GM19240 (cell line): Measurements from ENCODE around the gene MUC15.
"Not testable (repeated sequence)": the region's sequence is repeated elsewhere in the genome, so short reads cannot be mapped to it uniquely, and the experiment has no call there.

ENCODE experiments used
- DNase-seq: peaks from one replicate; pipeline ENCODE4 v3.0.0; 2011; ENCODE audit warnings: low spot score; ENCODE audit not compliant: insufficient read length

MUC15 gene, protein sequence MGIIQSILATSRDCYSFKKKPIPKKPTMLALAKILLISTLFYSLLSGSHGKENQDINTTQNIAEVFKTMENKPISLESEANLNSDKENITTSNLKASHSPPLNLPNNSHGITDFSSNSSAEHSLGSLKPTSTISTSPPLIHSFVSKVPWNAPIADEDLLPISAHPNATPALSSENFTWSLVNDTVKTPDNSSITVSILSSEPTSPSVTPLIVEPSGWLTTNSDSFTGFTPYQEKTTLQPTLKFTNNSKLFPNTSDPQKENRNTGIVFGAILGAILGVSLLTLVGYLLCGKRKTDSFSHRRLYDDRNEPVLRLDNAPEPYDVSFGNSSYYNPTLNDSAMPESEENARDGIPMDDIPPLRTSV

GRCh38 chr11:26571861-26572654 is at the start of gene MUC15:
TSS of gene MUC15 (minus strand) at chr11:26572263. CDS start at chr11:26567094, 5,169 bp downstream.
- DNase-seq, result no peak

- DNase-seq, result no peak
These were observed 49.1 kb upstream of the MUC15 start for GRCh38 chr11:26621132-26621531.

DNA sequence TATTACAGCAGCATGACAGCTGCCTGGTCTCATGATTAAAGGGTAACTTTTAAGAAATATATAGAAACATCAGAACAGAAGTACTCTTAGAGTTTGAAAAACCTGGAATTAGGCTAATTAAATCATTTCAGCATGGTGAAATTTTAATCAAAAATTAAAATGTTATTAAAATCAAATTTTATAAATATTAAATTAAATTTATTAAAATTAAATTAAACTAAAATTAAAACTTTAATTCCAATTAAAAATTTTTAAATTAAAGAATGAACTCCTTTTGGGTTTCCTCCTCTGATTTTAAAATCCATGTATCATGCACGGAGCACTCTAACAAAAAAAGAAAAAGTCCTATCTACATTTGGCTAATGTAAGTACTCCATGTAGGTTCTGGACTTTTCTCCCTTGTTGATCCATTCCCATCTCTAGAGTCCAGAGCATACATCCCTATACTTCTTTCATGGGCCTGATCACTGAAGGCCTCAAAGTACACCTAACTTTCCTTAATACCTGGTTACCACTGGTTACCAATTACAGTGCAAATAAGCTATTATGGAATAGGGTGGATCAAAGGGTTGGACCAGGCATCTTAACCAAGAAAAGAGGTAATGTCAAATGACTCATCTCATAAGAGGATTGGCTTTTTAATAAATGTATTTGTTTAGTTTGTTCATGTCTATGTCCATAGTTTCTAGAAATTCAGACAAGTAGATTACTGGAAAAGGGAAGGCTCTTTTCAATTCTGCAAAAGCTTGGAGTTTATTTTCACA is 48.4 kb upstream of the MUC15 start:
- no peak for DNase-seq

DNA sequence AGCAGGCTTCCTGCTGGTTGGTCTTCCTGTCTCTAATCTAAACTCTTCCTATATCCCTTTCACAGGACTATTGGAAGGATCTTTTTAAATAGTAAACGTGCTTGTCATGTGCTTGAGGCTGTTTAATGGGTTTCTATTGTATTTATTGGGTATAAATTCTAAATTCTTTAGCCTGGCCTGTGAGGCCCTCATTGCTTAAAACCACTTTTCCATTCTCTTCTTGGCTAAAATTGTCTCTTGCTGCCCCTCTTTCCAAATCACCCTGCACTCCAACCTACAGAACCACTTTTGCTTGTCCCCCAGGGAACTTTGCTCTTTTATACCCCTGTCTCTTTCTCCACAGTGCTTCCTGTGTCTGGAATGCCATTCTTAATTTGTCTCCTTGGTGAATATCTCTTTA is 46.4 kb upstream of the MUC15 start:
- DNase-seq, result no peak

- DNase-seq, result no peak
These were observed 41.7 kb upstream of the MUC15 start for GRCh38 chr11:26613759-26614158.

GRCh38 chr11:26608507-26609146 is 36.6 kb upstream of the MUC15 start:
- no peak for DNase-seq

- DNase-seq, result no peak
These were observed 35.9 kb upstream of the MUC15 start for GRCh38 chr11:26607725-26608506.

GRCh38 chr11:26599876-26600434 is 27.9 kb upstream of the MUC15 start:
- DNase-seq, result no peak

DNA sequence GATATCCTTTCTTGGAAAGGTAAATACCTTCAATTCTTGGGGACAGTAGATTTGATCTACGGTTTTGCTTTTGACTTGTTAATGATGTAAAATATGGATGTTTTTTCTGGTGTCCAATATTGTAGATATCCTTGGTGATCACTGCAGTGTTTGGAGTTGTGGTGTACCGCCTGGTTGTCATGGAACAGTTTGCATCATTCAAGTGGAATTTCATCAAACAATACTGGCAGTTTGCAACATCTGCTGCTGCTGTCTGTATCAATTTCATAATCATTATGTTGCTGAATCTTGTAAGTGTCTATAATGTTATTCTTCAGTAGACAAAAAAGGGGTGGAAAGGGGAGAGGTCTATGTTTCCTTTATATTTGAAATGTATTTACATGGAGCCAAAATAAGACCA is 27.4 kb upstream of the MUC15 start:
- DNase-seq, result no peak

DNA sequence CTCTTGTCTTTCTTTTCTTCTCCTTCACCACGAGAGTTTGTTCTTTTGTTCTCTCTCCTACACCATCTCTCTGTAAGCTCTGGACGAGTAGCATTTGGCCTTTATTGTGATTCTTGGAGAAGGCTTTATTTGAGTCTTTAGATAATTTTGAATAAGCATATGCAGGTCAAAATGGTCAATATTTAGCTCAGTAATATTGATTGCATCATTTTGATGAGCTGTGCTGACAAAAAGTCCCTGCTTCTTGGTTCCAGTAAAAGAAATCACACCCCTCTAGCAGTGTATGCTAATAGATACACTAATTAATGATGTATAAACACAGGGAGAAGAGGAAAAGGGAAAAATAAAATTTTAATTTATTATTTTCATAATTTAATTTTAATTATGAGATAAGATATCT is 25.8 kb upstream of the MUC15 start:
- no peak for DNase-seq

DNA sequence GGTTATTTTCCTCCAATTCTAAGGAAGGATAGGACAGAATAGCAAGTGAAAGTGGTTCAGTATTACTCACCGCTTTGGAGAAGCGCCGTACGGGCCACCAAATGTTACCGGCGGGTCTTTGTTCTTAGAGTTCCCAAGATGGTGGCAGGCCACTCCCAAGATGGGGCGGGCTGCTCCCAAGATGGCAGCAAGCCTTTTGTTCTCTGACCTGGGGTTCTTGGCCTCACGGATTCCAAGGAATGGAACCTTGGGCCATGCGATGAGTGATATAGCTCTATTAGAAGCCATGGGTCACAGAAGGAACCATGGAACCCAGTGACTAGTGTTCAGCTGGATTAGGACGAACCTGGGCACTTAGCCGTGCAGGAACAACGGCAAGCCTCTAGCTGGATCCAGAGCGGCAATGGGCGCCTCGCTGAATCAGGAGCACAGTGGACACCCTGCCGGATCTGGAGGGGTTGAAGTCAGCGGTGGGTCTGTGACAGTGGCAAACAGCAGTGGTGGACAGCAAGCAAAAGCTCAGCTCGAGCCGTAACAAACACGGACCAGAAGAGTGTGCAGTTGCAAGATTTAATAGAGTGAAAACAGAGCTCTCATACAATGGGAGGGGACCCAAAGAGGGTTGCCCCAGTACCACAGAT is 25.1 kb upstream of the MUC15 start:
- DNase-seq, result not testable (repeated sequence)

DNA sequence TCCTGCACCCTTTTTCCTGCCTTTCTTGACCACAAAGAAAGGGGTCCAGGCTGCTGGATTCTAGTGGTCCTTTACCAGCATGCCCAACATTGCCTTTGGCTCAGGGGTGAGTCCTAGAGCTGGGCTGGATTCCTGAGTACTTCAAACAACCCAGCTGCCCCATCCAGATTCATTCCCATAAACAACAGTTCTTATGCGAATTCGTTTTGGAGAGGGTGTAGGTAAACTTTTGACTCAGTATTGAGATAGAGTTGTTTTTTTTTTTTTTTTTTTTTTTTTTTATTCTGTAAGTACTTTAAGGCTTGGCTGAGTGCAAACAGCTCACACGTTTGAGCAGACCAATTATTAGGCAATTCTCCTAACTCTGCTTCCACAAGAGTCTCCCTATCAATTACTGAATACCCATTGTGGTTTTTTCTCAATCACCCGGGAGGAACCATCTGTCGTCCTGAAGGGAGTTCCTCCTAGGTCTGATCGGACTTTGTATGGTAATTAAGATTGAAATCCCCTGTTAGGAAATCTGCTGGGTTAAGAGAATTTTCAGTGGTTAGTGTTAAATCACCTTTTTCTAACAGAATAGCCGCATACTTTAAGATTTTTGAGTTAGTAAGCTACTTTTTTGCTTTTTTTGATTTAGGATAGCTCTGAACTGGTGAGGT is 23.3 kb upstream of the MUC15 start:
- DNase-seq, result not testable (repeated sequence)

- DNase-seq, result no peak
These were observed 21.6 kb upstream of the MUC15 start for GRCh38 chr11:26593691-26594090.

- no peak for DNase-seq
These were observed 15.0 kb upstream of the MUC15 start for GRCh38 chr11:26587073-26587472.

DNA sequence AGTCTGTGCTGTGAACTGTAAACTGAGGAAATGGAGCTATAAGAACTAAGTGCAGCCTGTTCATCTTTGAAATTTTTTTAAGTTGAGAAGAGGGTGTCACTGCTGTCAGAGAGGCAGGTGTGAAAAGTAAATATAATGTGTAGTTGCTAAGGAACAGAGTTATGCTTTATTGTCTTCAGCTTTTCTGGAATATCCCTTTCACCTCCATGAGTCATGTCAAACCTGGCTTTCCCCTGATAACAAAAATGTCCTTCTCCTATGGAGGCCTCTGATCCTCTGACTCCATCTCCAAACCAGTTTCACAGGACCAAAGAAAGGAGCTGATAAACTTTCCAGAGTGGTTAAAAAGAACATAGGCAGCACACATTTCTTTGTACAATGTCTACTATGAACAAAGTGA is 12.8 kb upstream of the MUC15 start:
- no peak for DNase-seq

DNA sequence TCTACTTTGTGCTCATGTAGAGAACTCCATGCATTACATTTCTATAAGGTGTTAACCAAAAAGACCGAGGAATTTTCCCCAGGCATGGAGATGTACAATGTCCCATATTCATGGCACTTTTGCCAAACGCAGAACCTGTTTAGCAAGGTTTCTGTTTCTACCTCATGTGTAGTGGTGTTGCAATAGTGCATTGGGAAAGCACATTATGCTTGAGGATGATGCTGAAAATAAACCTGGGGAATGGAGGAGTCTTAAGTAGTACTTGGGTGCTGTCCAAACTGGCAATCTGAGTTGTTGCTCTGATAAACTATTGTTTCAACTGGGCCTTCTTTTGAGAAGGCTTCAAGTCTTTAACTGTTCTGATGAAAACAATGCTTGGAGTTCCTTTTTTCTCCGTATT is 11.5 kb upstream of the MUC15 start:
- DNase-seq, result no peak

GRCh38 chr11:26580929-26581328 is 8.9 kb upstream of the MUC15 start:
- no peak for DNase-seq

GRCh38 chr11:26579683-26580082 is 7.6 kb upstream of the MUC15 start:
- no peak for DNase-seq

- DNase-seq, result no peak
These were observed 7.1 kb upstream of the MUC15 start for GRCh38 chr11:26578998-26579661.
